ENCODE data around the gene PNLDC1. TPM values are rescaled to one million over a fixed set of nuclear protein-coding genes. Genes with fewer than 3 reads are reported as not detected.
"Not testable (repeated sequence)": the region's sequence is repeated elsewhere in the genome, so short reads cannot be mapped to it uniquely, and the experiment has no call there.

The PNLDC1 gene
- total and polyA plus RNA-seq, 9 donors: 0.20 to 1.2 (median 0.54) TPM; not detected in 3

DNA sequence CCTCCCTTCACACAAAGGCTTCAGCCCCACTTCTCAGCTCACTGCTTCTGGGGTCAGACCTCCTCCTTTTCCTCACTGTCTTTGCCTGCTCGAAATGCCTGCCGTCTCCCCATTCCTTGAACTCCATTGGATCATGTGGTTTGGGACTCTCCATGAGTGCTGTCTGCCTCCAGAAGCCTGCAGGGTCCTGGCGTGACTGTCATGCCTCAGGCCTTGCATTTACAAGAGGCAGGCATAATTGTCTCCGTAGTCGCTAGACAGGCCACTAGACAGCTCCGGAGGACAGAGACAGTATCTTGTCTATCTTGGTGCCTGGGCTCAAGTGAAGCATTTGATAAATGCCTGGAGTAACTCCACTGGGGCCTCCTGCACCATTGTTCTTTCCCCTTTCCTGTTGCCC is 15.3 kb downstream of the PNLDC1 start:
- DNase-seq: no peak
- intact Hi-C loops (cut with DNase I): no loop called here

GRCh38 chr6:159816775-159817174 is 16.7 kb downstream of the PNLDC1 start:
- H3K4me1 ChIP-seq (ENCODE audit: insufficient read depth); DNase-seq; H3K27ac ChIP-seq; H3K36me3 ChIP-seq; intact Hi-C loops (cut with DNase I); H3K27me3 ChIP-seq; H3K4me3 ChIP-seq; H3K9me3 ChIP-seq: not testable (repeated sequence)
- WGBS, 3 donors: 70 to 85% (median 79%) methylated on average over 3 of the region's 3 CpGs

More for the DNA sequence above, 15.3 kb downstream of the PNLDC1 start:
- H3K27me3 ChIP-seq: no peaks in the 10 kb centered on the region
- no peak overlapping the region for H3K27ac ChIP-seq
- H3K36me3 ChIP-seq: no peaks in the 10 kb centered on the region
- no peaks in the 10 kb centered on the region for H3K4me1 ChIP-seq (ENCODE audit: insufficient read depth)
- WGBS, 3 donors: 77 to 90% (median 82%) methylated on average over 6 of the region's 6 CpGs
- TF ChIP-seq POLR2A (IDR thresholded peaks at IDR 0.05) (no peak), EP300 (IDR thresholded peaks at IDR 0.05) (no peak)
- TF ChIP-seq, protein P1, sequence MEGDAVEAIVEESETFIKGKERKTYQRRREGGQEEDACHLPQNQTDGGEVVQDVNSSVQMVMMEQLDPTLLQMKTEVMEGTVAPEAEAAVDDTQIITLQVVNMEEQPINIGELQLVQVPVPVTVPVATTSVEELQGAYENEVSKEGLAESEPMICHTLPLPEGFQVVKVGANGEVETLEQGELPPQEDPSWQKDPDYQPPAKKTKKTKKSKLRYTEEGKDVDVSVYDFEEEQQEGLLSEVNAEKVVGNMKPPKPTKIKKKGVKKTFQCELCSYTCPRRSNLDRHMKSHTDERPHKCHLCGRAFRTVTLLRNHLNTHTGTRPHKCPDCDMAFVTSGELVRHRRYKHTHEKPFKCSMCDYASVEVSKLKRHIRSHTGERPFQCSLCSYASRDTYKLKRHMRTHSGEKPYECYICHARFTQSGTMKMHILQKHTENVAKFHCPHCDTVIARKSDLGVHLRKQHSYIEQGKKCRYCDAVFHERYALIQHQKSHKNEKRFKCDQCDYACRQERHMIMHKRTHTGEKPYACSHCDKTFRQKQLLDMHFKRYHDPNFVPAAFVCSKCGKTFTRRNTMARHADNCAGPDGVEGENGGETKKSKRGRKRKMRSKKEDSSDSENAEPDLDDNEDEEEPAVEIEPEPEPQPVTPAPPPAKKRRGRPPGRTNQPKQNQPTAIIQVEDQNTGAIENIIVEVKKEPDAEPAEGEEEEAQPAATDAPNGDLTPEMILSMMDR (IDR thresholded peaks at IDR 0.05): no peak
- no peaks in the 10 kb centered on the region for H3K9me3 ChIP-seq
- H3K4me3 ChIP-seq: no peak overlapping the region

DNA sequence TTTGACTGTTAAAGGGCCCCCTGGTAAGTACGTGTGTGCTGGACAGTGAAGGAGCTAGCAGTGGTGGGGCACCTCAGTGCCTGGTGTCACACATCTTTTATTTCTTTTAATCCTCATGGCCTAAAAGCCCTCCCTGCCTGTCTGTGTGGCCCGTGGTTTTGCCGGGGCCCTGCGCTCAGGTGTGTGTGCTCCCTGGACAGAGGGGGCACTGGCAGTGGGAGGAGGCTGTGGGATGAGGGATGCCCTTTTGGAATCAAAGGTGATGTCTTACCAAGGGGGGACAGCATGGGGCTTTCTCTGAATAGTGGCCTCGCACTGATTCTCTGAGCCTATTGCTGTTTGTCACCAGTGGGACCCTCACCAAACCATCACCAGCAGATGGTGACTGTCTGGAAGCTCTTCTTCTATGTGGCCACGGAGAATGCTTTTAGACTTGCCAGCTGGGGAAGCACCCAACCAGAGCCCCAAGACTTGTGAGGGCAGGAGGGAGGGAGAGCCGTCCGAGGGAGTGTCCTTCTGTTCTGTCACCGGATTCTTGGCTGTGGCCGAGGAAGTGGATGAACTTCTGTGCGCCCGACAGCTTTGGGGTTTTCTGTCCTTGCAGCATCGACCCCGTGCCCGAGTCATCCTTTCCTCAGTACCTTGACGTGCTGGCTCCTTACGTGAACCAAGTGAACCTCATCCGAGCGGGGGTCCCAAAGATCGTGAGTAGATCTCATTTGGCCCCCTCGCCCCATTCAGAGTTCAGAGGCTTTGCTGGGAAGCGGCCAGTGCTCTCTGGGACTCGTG is 18.1 kb downstream of the PNLDC1 start:
- TF ChIP-seq EP300 (IDR thresholded peaks at IDR 0.05) (no peak), POLR2A (IDR thresholded peaks at IDR 0.05) (no peak)
- TF ChIP-seq, protein P1 (IDR thresholded peaks at IDR 0.05): no peak
- Histone ChIP-seq H3K4me1 (ENCODE audit: insufficient read depth) (no peaks in the 10 kb centered on the region), H3K36me3 (no peaks in the 10 kb centered on the region), H3K27ac (no peak overlapping the region), H3K9me3 (no peaks in the 10 kb centered on the region), H3K27me3 (no peaks in the 10 kb centered on the region), H3K4me3 (no peak overlapping the region)
- WGBS, 3 donors: 88 to 91% (median 88%) methylated on average over 23 of the region's 23 CpGs
- DNase-seq: no peak
- intact Hi-C loops (cut with DNase I): no loop called here

DNA sequence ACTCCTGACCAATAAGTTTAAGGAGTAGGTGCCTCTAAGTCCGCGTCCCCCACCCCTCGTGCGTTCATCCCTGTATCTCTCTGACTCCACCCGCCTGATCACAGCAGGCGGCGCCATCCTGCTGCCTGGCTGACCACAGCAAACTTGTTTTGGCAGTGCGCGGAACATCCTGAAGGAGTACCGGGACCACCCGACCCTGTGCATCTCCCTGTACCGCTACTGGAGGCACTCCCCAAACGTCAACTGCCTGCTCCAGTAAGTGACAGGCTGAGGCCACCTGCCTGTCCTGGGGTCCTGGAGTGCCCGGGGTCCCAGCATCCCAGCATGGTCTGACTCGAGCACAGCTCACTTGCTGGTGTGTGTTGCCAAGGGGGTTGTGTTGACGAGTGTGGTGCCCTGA is 19.0 kb downstream of the PNLDC1 start:
- Histone ChIP-seq H3K27me3 (no peaks in the 10 kb centered on the region), H3K27ac (no peak overlapping the region), H3K4me1 (ENCODE audit: insufficient read depth) (no peaks in the 10 kb centered on the region), H3K9me3 (no peaks in the 10 kb centered on the region), H3K4me3 (no peak overlapping the region), H3K36me3 (no peaks in the 10 kb centered on the region)
- TF ChIP-seq EP300 (IDR thresholded peaks at IDR 0.05) (no peak), POLR2A (IDR thresholded peaks at IDR 0.05) (no peak)
- TF ChIP-seq, protein P1 (IDR thresholded peaks at IDR 0.05): no peak
- WGBS, 3 donors: 80 to 88% (median 85%) methylated on average over 16 of the region's 16 CpGs
- no peak for DNase-seq
- intact Hi-C loops (cut with DNase I): no loop called here

DNA sequence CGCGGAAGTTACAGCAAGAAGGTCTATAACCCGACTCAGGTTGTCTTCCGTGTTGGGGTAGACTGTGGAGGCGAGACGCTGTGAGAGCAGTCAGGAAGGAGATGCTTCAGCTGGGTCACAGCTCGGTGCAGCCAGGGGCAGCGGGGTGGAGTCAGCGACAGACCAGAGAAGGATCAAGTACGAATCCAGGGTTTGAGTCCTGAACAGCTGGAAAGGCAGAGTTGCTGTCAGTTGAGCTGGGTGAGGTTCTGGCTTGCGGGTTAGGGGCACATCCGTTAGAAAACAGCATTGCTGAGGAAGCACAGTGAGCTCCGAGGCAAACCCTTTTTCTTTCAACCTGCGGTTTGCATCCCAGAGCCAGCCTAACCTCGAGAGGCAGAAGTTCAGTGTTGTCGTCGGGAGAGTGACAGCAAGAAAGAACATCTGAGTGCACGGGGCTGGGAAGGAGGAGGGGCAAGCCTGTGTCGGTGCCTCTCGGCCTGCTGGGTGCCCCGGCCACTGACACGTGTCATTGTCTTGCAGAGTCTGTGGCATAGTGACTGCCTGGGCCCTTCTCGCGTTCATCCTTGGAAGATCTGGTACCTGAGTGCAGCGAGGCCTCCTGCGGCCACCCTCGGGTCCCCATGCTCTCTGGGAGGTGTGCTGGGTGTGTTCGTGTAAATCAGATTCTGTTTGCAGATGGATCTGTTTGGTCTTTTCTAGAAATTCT is 20.0 kb downstream of the PNLDC1 start:
- Histone ChIP-seq H3K27me3 (no peaks in the 10 kb centered on the region), H3K36me3 (no peaks in the 10 kb centered on the region), H3K4me3 (no peak overlapping the region), H3K4me1 (ENCODE audit: insufficient read depth) (no peaks in the 10 kb centered on the region), H3K27ac (no peak overlapping the region), H3K9me3 (no peaks in the 10 kb centered on the region)
- TF ChIP-seq EP300 (IDR thresholded peaks at IDR 0.05) (no peak), POLR2A (IDR thresholded peaks at IDR 0.05) (no peak)
- TF ChIP-seq, protein P1 (IDR thresholded peaks at IDR 0.05): no peak
- WGBS, 3 donors: 61 to 69% (median 66%) methylated on average over 28 of the region's 28 CpGs
- intact Hi-C loops (cut with DNase I): no loop called here
- DNase-seq: no peak

All from ovary (tissue), 9 donors.